Cardiac septum (tissue), 1 donor: Measurements from ENCODE around the gene GSC2. TPM values are rescaled to one million over a fixed set of nuclear protein-coding genes. Genes with fewer than 3 reads are reported as not detected.

Source experiments
- DNase-seq: peaks from one replicate; pipeline ENCODE4 v3.0.0-alpha.2; 2020; ENCODE audit warnings: low spot score
- intact Hi-C: fragments of 100-400 bp; cut with DNase I; formaldehyde crosslinking; loops from one replicate; pipeline ENCODE4 v1.14.0; 2022
- long read RNA-seq: library from polyadenylated mRNA; unstranded; transcript quantifications from one replicate; pipeline ENCODE4 v2.0.0, GENCODE V29; 2021
- total RNA-seq: library from RNA; stranded (reverse); fragmentation: NEBNext Ultra II Directional; extraction: Animal tissue kit (Norgen Biotek cat#: 25700); gene quantifications from one replicate; pipeline ENCODE4 v1.2.1, GENCODE V29; 2021
- donor health status: DM: no; HTN: no; CAD: no.

GSC2 gene, protein sequence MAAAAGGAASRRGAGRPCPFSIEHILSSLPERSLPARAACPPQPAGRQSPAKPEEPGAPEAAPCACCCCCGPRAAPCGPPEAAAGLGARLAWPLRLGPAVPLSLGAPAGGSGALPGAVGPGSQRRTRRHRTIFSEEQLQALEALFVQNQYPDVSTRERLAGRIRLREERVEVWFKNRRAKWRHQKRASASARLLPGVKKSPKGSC
- total RNA-seq = not detected
- long read RNA-seq = 0 reads

DNA sequence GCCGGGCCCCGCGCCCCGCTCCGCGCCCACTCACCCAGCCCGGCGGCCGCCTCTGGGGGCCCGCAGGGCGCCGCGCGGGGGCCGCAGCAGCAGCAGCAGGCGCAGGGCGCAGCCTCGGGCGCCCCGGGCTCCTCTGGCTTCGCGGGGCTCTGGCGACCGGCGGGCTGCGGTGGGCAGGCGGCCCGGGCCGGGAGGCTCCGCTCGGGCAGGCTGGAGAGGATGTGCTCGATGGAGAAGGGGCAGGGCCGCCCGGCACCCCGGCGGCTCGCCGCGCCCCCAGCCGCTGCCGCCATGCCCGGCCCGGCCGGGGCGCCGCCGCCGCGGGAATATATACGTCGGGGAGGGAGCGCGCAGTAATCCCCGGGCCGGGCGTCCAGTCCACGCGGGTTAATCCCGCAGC lies at the start of gene GSC2:
Gene GSC2, minus strand, starts transcription at position 302 of the 400 bp plus-strand sequence. Its CDS starts 9 bp downstream, at position 293.
- intact Hi-C loops = loop anchor here (10.0 kb wide), 2 partner anchors 55 to 485 kb away; no protein-coding TSS in a partner anchor
- no peak for DNase-seq

DNA sequence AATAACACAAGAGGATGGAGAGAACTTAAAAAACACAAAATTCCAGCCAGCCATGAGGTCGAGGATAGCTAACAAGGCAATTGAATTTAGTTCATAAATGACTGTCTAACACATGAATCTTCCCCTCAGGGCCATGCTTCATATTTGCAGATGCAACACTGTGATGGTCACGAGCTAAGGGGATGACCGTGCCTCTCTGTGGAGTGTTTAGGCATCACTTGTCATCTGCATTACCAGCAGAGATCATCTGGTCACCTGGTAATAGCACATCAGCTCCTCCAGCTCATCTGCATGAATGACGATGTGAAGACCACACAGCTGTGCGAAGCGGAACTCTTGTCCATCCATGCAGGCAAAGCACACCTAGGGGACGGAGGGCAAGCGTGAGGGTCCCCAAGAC lies 49.4 kb upstream of the GSC2 start:
- intact Hi-C loops = no loop called here

DNA sequence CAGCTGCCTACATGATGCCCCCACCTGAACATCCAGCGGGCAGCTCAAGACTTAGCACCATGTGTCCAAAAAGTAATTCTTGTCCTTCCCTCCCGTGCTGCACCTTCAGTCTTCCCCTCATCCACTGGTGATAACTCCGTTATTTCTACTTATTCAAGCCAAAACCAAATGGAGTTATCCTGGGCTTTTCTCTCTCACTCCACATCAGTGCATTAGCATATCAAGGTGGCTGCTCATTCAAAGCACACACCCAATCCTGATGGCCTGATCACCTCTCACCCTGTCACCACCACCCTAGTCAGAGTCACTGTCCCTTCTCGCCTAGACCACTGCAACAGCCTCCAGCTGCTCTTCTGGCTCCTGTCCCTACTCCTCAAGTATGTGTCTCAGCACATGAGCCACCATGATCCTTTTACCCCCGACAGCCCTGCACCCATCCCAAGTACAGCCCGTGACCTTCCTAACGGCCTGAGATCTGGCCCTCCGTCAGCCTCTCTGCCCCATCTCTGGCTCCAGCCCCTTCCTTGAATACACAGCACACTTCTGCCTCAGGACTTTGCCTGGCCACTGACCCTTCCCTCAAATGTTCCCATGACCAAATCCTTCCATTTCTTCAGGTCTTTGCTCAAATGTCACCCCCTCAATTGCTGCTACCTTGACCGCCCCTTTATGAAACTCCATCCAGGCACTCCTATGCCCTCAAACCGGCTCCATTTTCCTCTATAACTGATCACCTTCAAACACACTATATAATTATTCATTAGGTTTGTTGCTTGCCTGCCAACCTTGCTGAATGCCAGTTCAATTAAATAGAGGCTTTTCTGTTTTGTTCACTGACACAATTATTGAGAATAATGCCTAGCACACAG lies 48.1 kb upstream of the GSC2 start:
- intact Hi-C loops = no loop called here
- no peak for DNase-seq

More for the DNA sequence above, 49.4 kb upstream of the GSC2 start:
- DNase-seq = no peak

DNA sequence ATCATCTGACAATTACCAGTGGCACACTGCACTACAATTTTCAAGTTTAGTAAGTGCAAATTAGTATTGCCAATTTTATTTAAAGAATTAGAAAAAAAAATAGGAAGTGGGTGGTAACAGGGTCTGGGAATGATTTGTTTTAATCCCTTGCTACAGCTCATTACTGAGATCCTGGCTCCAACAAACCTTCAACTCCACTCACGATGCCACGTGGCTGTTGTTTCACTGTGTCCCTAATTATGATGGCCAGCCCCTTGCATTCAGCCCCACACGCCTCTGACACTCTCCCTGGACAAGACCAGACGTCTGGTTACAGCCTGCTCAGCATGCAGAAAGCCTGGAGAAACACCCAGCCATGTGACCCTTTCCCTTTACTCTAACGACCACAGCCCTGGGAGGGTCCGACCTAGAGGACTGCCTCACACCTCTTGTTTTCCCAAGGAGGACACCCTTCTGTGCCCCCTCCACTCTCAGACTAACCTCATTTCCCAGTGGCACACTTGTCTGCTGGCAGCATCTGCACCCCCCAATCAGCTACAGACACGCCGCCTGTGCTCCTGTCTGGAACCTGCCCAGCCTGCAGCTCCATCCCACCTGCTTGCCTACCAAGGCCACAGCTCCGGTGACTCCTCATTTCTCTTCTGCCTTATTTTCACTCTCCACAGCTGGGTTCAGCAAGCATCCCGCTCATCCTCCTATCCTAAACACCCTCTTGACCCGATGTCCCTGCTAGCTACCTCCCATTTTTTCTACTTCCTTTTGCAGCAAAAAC lies 46.9 kb upstream of the GSC2 start:
- no peak for DNase-seq
- intact Hi-C loops = no loop called here

DNA sequence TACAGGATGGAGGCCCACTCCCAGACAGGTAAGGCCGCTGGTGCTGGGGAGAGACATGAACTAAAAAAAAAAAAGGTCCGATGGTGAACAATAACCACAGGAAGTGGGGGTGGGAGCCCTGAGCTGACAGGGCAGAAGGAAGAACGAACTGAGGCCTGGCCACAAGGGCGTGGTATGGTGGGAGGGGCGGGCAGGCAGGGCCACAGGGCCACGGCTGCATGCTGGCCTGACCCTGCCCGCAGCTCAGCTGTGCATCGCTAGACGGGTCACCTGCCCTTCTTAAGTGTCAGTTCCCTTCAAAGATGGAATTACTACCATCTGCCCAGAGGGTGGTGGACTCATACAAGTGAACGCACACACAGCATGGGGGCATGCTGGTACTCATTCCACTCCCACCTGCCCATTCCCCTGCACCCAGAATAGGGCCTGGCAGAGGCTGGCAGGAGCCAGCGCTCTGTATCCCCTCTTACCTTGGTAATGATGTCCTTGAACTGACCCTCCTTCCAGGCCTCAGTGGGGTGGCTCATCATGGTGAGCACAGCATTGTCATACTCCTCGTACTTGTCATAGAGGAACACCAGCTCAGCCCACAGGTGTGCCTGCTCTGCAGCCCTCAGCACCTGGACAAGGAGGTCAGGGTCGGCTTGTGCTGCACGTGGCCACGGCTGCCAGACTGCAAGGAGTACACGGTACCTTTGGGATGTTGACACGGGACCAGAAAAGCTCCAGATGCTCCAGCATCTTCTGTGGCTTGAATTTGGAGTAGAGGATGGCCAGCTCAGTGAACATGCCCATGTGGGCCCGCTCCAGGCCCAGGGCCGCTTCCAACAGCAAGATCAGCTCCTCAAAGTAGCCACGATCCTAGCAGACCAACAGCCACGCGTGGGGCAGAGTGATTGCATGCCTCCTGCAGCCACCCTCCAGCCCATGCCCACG lies 46.0 kb upstream of the GSC2 start:
- no peak for DNase-seq
- intact Hi-C loops = no loop called here

DNA sequence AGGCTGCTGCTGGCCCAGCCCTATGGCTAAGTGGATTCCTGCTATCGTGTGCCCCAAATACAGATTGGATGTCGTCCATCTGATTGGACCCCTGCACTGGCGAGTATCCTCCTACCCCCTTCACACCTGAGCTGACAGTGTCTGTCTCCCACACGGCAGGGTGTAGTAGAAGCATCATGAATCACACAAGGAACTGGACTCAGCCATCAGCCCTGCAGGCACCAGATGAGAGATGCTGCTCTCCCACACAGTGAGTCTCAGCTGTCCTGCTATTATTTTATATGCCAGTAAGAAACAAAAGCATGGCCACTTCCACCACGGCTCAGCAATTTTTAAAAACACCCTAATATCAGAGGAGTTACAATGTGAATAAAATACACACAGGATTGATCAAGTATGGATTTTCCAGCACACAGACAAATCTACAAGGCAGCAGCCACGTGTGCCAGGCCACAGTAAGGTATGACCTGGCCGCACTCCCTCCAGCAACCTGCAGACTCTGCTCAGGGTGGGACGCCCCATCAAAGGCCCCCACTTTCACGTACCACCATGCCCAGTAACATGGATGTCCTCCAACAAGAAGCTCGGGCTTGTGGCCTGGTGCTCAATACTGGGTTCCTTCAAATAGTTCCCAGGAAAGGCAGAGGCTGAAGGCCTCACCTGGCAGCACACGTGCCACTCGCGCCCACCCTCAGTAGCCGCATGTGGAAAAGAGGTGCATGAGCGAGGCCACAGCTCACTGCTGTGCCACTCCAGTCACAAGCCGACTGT lies 44.9 kb upstream of the GSC2 start:
- DNase-seq = no peak
- intact Hi-C loops = no loop called here

DNA sequence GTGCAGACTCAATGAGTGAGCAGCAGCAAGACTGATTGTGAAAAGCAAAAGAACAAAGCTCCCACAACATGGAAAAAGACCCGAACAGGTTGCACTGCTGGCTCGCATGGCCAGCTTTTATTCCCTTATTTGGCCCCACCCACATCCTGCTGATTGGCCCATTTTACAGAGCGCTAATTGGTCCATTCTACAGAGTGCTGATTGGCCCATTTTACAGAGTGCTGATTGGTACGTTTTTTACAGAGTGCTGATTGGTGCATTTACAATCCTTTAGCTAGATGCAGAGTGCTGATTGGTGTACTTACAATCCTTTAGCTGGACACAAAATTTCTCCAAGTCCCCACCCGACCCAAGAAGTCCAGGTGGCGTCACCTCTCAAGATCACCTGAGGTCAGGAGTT lies 43.8 kb upstream of the GSC2 start:
- intact Hi-C loops = no loop called here
- DNase-seq = no peak

DNA sequence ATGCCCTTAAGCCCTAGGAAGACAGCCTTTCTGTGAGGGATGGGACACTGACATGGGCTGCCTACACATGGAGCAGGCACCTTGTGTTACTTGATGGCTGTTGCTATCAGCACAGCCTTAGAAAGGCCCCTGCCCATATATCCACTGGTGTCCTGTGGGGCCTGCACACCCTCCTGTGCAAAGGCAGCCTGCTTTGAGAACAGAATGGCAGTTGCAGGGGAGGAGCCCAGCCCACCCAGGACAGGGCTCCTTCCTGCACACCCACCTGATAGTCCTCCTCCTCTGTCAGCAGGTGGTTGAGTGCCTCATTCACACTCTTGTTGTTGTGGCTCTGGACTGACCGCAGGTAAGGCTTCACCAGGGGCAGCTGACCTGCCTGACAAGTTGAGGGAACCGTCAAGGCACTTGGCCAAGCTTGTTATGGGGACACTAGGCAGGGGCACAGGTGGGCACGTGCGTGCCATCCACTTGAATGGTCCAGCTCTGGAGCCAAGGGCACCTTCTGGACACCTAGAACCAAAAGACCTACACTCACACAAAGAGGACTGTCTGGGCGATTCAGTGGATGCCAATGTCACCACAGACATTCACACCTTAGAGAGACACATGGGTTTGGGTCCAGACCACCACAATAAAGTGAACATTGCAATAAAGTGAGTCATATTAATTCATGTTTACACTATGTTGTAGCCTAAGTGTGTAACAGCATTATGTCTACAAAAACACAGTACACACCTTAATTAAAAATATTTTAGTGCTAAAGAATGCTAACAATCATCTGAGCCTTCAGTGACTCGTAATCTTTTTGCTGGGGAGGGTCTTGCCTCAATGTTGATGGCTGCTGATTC lies 37.8 kb upstream of the GSC2 start:
- intact Hi-C loops = no loop called here
- no peak for DNase-seq

DNA sequence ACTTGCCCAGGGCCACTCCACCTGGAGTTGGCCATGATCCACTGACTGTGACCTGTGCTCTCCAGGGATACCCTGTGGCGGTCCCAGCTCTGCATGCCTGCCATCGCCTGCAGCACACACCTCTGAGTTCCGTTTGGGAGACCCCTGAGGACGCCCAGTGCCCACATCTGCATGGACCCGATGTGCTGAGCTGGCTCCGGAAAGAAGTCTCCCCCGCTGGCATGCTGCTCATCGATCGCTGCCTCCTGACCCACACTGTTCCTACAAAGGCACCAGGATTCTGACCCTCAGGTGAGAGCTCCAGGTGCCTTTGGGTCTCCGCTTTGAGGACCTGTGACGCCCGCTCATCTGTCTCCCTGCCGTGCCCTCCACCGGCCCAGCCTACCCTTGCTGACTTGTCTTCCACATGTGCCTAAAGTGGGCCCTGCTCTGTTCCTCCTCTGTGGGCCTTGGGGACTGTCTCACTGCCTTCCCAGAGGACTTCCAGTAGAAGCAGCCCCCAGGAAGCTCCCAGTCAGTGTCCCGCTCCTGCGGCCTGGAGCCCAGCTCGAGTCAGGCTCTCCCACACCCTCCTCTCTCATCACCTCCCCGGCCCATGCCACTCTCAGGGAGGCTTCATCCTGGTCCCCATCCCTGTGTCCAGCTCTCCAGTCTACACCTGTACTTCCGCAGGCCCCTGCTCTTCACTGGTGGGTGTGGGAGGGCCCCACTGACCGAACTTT lies 34.3 kb upstream of the GSC2 start:
- intact Hi-C loops = no loop called here
- no peak for DNase-seq

DNA sequence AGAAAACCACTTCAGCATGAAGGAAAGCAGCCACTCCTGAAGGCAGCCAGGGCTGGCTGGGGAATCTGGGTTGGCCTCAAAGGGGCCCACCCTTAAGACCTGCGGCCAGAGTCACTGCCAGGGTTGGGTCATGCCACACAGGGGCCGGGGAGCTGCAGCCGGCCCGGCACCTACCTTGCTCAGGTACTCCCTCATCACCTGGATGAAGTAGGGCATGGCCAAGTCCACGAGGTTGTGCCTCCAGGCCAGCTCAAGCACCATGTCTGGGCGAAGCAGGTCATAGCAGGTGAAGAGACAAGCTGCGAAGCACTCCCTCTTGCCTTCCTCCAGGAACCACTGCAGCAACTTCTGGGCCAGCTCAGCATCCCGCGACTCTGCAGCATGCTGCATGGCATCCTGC lies 33.1 kb upstream of the GSC2 start:
- intact Hi-C loops = loop anchor here (2.0 kb wide), 1 partner anchor 20 kb away; no protein-coding TSS in a partner anchor
- no peak for DNase-seq

DNA sequence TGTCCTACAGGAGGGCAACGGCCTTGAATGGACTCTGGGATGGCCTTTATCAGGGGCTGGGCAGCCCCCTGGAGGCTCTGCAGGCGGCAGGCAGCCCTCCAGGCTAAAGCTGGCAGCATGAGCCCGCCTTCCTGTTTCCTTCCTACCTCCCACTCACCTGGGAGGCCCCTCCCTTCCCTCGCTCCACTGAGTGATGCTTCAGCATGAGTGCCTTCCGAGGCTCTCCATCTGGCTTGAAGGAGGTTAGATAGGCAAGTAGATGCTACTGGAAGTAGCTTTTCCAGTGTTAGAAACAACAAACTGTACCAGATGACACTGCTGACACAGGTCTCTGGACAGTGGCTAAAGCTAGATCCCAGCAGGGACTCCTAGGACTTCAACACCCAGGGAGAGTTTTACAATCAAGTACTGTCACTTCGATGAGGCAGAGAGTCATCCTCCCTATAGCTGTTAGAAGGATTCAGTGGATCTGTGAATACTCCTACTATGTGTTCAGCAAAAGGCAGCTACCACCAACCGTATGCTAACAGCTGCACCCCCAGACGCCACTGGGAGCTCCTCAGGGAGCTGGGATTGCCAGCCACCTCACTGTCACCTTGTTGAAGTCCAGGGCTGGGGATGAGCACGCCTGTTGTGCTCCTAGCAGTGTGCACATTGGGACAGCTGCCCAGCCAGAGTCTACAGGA lies 32.5 kb upstream of the GSC2 start:
- DNase-seq = no peak
- intact Hi-C loops = loop anchor here (2.0 kb wide), 1 partner anchor 20 kb away; no protein-coding TSS in a partner anchor

DNA sequence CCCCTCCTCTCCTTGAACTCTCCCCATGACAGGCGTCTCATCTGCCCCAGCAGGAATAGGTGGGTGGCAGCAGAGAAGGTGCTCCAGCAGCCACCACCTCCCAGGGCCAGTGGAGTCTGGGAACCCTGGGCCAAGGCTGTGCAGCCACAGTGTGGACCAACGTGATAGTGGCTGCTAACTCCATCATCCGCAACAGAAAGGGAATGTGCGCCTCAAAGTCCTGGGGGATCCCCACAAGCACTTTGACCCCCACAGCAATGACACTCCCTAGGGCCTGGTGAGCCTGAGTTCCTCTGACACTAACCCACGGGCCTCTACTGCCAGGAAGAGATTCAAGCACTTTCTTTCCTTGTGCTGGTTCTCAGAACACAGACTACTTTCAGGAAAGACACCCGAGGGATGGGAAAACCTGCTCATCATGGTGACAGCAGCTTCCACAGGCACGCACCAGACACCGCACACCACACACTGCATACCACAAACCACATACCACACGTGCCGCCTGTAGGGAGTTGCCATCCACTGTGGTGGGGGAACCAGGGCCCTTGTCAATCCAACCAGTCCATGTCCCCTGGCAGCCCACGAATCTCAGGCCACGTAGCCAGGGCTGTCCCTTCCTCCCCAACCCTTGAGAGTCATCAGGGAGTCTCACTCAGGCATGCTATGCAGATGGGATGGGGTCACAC lies 31.8 kb upstream of the GSC2 start:
- intact Hi-C loops = loop anchor here (2.0 kb wide), 1 partner anchor 19 kb away; no protein-coding TSS in a partner anchor
- no peak for DNase-seq

DNA sequence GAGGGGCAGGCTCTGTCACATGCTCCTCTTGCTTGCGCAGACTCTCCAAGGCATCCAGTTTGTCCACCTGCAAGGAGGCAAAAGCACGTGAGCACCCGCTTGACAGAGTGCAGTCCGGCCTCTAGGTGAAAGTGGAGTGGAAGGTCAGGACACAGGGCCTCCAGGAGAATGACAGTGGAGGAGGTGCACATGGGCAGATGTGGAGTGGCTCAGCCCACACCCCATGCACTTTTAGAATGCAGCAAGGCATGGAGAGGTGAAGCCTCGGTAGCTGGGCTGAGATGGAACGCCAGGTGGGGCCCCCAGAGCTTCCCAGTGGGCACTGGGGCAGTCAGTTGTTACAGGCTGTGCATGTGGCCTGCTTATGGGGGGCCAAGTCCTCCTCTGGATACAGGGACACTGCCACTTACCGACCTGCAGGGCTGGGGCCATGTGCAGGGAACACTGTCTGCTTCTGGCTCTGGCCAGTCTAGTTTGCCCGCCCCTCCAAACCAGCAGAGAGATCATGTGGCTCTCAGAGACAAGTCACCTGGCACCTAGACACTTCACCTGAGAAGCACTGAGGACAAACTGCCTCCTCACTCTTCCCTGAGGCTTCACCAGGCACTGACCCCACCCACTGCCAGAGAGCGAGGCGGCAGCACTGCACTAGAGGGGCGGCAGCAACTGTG lies 30.8 kb upstream of the GSC2 start:
- intact Hi-C loops = no loop called here
- no peak for DNase-seq

DNA sequence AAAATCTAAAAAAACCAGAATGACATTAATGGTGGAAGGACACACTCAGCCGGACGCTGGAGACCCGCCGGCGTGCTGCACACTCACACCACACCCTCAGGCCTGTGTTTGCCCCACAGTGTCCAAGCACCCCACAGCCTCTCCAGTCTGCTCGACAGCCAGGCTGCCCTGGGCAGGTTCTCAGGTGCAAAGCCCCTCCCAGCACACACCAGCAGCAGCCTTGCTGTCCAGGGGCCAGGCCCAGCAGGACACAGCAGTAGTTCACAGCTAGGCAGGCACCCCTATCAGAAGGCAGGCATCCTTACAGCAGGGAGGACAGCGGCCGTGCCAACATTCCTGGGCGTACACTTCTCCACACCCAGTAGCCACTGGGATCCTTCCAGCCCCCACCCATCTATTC lies 30.1 kb upstream of the GSC2 start:
- DNase-seq = no peak
- intact Hi-C loops = no loop called here

DNA sequence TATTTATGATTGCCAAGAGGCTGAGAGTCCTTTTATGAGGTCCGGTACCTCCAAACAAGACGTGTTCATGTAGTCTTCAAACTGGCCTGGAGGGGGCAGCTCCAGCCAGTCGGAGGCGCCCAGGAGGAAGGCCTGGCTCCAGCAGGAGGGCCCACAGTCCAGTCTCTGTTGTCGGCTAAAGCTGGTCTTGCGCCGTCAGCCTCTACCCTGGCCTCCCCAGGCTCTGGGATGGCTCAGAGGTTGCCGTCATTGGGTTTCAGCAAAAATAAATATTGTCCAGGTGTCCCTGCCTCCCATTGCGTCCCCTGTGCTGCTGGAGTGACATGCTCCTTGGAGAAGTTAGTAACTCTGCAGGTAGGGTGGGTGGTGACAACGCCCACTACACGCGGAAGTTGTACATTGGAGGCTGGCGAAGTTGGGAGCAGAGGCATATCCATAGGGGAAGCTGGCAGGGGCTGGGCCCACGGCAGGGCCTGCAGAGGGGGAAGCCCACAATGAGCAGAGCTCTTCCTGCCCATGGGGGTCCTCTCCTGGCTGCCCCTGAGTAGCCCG lies 29.5 kb upstream of the GSC2 start:
- intact Hi-C loops = loop anchor here (2.0 to 5.0 kb wide), 4 partner anchors 35 to 268 kb away; partner anchors contain the start of genes C22orf39, CLTCL1, DGCR2 and ESS2
- no peak for DNase-seq
